NCI-H774 (cell line): ENCODE data around the gene FAM193B.

ENCODE experiments used
- DNase-seq: peaks from one replicate; lab custom pipeline; 2025; lab: John Stamatoyannopoulos, UW

FAM193B gene

DNA sequence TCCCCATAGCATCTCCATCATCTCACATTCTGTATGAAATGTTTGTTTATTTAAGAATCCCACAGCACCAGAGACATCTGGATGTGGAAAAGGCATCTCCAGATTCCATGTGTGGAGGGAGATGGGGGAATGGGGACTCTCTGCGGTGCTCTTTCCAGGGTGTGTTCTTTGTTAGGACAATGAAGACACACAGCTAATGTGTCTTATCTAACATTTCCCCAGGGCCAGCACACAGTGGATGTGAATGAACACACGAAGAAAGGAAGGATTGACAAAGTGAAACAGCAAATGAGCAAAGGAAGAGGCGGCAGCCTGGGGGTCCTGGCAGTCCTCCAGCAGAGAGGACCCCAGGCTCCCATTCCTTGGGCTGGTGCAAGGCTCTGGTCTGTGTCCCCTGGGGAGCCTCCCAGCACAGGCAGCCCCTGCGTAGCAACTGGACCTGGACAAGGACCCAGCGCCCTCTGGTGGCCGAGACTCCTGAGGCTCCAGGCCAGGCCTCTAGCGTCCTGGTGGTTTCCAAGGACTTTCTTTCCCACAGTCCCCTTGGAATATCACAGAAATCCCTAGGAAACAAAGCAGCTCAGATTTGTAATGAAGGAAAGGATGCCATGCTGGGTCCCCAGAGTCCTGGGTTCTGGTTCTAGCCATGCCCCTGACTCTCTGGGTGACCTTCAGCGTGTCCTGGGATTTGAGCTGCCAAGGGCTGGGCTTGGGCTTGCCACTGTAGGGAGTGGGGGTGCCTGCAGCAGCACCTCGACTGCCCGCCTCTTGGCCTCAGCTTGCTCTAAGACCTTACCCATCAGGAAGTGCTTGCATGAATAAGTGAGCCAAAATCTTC is 53.5 kb downstream of the FAM193B start:
- DNase-seq, result peak; percentile 64

DNA sequence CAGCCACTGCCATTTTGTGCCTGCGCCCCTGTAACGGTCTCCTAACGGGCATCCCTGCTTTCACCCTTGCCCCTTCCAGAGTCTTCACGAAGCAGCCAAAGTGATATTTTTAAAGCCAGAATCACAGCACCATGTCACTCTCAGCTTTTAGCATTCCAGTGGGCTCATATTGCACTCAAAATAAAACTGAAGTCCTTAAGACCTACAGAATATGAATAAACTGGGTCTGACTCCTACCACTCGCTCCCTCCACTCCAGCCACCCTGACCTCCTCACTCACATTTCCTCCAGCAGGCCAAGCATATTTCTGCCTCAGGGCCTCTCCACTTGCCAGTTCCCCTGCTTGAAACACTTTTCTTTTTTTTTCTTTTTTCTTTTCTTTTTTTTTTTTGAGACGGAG is 54.5 kb downstream of the FAM193B start:
- DNase-seq, result no peak

DNA sequence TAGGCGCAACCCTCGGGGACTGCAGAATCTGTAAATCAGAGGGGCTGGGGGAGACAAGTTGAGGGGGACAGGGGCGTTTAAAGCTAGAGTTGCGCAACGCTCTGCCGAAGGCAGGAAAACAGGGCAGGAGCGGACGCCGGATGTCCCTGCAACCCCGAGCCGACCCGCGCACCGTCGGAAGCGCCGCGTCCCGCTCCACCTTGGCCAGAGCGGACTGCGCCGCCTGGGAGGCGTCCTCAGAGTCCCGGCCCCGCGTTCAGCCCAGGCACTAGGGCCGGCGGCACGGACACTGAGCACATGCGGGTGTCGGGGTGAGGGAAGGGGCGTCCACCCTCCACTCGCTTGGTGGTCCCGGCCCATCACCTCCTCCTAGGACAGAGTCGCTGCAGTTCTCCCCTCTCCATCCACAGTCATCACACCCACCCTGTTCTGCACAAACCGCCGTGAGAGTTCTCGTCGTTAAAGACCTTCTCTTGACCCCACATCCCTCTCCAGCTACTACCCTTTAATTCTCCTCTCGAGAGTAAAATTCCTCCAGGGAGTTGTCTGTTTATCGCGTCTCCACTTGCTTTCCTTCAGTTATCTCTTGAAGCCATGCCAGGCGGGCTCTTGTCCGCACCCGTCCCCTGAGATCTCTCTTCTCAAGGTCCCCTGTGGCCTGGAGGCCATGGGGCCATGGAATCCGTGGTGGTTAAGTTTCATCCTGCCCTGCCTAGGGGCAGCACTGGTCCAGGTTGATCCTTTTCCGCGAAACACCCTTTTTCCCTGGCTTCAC is 56.2 kb downstream of the FAM193B start:
- no peak for DNase-seq

DNA sequence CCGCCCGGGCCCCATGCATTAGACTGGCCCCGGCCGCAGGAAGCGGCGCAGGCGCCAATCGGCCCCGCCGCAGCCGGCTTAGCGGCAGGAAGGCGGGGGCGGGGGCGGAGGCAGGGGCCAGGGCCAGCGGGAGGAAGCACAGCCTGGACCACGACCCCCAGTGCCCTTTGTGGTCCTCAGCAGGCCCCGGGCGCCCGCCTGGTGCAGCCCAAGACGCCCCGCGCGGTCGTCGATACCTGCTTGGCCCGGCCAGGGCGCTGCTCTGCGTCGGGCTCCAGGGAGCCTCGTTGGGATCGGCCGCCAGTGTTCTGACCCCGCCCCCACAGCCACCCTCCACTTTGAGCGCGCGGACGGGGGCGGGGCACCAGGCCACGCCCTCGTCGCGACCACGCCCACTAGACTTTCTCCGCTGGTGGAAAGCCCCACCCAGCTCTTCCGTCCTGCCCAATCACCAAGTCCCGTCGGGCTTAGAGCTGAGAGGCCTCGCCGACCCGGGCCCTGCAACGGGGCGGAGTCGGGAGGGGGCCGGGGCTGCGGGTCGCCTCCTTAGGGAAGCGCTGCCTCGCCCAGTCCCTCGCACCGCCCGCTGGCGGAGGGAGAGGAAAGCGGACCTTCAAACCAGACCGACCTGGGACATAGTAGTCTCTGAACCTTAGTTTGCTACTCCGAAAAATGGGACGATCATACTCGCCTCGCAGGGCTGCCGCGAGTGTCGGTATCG is 56.9 kb downstream of the FAM193B start, which contains the start of gene PDLIM7:
Gene PDLIM7 (minus strand): TSS at position 313 of the 721 bp plus-strand sequence. CDS start 1,092 bp downstream, outside the sequence.
- DNase-seq, result peak; percentile 88

DNA sequence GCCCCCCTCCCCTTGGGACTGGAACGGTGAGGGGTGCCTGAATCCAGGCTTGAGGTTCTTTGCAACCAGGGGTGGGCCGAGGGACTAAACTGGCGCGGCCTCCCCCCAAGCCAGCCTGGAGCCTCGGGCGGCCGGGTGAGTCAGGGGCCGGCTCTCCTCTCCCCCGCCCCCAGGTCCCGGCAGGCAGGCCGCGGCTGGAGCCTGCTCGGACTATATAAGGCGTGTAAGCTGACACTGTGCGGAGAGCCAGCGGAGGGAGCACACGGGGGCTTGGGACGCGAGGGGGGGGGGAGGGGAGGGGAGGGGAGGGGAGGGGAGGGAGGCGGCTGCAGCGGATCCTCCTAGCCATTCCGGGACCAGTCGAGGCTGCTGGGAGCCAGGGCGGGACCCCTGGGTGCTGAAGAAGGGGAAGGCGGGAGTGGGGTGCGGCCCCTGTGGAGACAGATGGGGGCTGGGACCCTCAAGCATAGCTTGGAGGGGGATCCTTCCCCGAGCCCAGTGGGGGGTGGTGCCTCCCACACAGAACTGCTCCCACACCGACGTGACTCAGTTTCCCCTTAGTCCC is 57.6 kb downstream of the FAM193B start:
- peak; percentile 9 for DNase-seq

DNA sequence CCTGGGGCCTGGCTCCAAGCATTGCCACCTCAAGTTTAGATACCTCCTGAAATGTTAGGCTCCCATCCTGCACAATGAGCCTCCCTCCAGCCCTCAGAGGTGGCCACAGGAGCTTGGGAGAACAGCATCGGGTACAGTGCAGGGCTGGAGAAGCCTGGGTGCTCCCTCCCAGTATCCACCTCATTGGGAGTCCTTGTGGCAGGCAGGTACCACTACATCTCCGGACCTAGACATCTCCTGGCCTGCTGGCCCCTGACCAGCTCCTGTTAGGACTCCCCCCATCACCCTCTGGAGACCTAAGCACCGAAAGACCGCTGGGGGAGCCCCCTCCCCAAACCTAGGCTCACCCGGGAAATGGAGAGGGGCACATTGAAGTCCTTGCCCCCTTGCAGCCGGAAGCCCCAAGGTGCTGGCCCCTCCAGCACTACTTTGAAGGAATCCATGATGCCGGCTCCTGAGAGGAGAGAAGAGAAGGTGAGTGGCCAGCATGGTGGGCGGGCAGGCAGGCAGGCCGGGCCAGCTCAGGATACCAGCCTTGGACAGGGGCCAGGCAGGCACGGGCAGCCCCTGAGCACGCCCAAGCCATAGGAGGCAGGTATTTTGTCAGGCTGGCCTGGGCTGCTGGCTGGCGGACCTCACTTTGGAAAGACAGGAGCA is 58.2 kb downstream of the FAM193B start:
- DNase-seq, result no peak

DNA sequence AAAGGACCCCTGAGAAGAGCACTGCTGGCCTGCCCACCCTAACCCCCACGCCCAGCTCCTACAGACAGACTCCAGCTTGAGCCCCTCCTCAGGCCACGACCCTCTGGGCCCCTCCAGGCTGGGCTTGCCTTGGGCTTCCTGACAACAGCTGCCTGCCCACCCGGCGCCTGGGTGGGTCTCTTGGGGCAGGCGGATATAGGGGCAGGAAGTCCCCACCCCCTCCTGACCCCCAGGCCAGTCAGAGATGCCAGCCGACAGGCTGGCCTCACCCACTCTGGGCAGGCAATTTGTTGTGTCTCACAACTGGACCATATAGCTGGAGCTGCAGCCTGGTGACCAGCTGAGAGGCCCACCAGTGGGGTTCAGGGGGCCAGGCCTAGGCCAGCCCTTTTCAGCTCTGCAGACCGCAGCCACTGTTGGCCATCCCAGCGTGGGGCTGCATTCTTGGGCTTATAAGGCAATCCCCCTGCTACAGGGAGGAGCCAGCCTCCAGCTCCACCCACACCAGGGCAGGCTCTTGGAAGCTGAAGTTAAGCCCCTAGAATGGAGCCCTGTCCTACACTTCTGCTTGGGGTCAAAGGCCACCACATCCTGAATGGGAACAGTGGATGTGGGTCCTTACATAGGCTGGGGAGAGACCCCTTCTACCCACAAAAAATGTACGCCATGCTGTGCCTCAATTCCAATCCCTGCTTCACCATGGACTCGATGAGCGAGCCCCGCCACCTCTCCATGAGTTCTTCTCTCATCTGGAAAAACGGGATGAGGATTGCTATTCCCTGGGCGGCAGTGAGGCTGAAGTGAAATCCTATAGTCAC is 58.9 kb downstream of the FAM193B start:
- DNase-seq, result no peak

DNA sequence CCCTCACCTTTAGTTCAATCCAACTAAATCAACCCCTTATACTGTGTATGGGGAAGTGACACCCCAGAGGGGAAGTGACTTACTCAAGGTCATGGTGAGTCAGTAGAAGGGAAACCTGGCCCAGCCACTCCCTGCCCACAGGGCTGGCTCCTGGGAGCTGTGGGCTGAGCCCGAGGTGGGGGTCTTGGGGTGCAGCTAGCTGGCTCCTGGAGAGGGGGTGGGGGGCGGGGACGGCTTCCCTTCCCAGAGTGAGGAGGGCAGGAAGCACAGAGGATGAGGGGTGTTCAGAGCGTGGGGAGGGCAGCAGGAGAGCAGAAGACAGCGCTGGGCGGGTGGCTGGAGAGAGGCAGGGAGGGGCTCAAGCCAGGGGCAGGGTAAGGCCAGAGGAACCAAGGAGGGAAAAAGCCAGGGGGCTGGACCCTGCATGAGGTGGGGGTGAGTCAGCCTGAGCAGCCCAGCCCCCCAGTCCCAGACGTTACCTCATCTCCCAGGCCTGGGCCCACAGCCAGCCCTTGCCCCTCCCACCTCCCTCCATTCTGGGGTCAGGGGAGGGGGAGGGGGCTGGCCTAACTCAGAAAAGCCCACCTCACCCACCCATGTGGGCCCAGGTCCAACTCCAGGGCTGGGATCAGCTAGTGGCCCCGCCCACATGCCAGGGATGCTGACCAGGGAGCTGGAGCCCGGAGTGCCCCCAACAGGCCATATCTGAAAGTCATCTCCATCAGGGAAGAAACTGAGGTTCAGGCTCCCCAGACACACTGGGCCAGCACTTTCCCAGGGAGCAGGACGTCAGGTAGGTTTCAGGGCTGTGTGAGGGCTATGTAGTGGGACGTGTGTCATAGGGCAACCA is 59.8 kb downstream of the FAM193B start:
- no peak for DNase-seq

DNA sequence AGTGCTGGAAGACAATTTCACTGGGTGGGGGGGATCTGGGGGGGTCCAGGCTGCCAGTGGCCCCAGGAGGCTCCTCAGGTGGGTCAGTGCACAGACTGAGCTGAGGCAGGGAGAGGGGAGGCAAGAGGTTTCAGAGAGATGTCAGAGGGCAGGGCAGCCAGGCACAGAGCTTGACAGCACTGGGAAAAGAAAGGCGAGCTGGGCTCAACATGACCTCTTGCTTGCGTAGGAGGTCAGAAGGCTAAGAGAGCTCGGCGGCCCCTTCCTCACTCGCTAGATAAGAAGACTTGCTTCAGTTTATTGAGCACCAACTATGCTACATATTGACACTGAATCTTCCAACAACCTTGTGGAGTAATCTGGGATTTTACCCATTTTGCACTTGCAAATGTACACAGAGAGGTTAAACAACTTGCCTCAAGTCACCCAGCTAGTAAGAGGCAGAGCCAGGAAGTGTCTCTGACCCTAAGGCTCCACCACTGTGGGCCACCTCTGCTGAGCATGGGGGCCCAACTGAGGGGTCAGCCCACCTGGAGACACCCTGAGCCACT is 60.5 kb downstream of the FAM193B start:
- no peak for DNase-seq

DNA sequence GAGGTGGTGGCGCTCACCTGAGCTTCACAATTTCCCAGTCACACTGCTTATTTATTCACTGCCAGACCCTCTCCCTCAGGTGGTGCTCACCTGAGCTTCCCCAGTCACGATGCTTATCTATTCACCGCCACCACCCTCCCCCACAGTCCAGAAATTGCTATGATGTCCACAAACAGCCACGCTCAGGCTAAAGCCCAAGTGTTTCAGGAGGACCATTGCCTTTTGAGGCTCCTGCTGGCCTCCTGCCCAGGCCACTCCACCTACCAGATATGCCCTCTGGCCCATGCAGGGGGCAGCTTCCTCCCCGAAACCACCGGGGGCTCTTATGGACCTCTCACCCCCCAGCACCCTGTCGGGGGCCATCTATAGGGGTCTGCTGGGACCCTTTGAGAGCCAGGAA is 61.5 kb downstream of the FAM193B start:
- no peak for DNase-seq

DNA sequence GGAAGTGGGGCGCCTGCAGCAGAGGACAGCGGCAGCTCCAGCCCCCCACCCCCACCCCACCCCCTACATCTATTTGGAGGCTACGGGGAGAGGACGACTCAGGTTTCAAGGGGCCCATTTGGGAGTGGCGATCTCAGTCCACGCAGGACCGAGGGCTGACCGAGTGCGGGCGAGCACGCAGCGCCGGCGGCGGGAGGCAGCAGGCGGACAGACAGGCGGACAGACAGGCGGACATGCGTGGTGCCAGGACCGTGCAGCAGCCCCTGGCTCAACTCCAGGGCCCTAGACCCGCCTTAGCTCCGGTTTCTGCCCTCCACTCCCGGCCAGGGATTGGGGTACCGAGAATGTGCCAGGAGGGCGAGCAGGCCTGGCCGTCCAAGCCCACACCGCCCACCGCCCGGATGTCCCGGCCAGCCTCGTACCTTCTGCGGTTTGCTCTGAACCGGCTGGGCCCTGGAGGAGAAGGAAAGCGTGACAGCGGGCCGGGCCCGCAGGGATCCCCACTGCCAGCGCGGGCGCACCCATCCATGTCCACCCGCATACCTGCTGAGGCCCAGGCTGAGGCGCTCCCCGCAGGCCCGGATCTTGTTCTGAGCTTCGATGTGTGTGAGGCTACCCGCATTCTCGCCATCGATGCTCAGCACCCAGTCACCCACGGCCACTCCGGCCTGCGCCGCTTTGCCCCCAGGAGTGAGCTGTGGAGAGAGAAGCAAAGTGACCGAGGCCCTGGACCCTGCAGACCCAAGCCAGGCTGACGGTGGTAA is 62.2 kb downstream of the FAM193B start:
- no peak for DNase-seq

DNA sequence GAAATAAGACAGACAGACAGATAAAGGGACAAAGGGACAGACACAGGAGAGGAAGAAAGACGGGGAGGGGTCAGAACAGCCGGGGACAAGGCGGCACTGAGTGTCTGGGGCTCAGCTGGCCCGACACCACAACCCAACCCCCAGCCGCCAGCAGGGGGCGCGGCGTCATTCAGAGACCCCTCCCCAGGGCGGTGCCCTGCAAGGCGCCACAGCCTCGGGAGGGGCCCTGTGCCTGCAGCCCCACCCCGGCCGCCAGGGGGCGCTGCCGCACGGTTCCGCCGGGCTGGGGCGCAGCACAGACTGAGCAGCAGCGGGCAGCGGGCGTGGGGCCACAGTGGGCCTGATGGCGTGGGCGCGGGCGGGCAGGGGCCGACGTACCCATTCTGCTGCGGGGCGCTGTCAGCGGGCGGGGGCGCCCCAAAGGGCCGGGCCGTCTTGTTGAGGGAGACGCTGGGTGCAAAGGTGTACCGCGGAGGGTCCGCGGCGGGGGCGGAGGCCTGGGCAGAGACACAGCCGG is 62.9 kb downstream of the FAM193B start:
- no peak for DNase-seq

DNA sequence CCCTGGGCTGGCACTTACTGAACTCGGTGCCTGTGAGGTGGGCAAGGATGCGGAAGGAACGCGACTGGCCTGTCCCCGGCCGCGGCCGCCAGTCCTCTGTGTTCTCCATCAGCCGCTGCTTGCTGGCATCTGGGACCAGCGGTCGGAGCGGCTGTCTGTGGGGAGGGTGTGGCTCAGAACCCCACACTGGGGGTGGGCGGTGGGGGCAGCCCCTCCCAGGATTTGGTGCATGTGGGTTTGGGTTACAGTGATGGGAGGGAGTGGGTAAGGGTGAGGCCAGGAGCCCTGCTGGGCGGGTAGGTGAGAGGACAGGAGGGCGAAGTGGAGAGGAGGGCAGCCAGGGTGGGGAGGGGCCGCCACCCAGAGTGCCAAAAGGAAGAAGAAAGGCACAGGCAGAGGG is 63.4 kb downstream of the FAM193B start:
- DNase-seq, result no peak

DNA sequence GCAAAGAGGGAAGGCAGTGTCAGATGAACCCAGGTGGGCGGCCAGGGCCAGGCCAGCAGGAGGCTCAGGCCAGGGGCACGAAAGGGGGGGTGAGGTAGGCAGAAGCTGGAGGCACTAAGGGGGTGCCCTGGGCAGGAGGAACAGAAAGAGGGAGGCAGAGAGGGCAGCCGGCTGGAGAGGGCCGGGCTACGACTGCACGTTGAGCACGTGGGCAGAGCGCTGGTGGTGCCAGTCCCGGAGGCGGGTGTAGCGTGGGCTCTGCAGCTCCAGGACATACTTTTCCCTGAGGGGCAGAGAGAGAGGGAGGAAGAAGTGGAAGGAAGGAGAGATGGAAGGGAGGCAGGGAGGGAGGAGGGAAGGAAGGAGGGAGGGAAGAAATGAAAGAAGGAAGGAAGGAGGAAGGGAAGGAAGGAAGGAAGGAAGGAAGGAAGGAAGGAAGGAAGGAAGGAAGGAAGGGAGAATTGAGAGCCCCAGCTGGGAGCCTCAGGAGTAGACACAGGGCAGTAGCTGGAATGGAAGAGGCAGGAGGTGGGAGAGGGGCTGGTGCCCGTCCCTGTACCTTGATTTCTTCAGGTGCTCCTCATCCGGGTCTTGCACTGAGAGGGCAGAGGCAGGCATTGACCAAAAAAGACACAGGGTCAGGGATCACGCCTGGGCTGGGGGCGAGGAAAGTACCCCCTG is 63.9 kb downstream of the FAM193B start:
- DNase-seq, result no peak

DNA sequence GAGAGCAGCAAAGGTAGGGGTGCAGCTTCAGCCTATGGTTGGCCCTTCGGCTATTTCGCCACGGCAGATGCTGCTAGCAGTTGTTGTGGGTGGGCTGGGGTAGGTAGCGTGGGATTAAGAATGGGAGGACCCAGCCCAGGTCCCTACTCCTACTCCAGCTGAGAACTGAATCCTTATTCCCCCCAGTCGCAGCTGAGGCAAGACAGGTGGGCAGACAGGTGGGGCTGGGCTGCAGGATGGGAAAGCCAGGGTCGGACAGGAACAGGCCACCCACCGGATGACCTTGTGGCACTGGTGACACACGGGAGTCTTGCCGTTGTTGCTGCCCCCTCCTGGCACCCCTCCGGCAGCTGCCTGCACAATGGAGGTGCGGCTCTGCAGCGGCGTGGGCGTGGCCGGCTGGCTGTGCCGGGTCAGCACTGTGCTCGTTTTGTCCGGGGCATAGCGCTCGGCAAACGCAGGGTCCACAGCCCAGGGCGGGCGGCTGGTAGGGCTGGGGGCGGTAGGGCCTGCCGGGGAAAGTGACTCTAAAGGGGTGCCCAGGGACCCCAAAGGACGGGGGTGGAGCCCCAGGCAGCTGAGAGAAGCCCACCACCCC is 65.1 kb downstream of the FAM193B start:
- DNase-seq, result no peak

DNA sequence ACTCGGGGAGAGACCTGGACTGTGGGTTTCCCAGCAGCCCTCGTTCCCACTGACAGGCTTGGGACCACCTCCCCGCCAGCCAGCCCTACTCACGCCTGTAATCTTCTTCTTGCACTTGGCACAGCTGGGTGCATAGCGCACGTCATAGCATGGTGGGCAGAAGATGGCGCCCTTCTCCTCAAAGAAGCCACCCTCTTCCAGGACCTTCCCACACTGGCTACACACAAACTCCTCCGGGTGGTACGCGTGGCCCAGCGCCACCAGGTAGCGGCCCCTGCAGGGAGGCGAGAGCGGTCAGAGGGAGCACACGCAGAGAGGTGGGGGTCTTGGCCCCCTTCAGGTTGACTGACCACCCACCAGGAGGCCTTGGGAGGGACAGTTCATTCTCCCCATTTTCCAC is 66.4 kb downstream of the FAM193B start:
- no peak for DNase-seq

DNA sequence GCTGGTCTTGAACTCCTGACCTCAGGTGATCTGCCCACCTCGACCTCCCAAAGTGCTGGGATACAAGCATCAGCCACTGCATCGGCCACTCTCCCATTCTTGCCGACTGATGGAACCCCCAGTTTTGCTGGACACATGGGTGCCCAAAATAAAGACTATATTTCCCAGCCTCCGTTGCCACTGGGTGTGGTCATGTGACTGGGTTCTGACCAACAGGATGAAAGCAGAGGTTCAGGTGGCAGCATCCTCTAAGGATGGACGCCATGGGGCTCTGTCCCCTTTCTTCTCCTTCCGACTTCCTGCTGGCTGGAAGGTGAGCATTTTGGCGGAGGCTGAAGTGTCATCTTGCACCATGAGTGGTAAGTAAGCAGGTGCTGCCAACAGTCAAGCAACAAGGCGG is 67.2 kb downstream of the FAM193B start:
- DNase-seq, result no peak

DNA sequence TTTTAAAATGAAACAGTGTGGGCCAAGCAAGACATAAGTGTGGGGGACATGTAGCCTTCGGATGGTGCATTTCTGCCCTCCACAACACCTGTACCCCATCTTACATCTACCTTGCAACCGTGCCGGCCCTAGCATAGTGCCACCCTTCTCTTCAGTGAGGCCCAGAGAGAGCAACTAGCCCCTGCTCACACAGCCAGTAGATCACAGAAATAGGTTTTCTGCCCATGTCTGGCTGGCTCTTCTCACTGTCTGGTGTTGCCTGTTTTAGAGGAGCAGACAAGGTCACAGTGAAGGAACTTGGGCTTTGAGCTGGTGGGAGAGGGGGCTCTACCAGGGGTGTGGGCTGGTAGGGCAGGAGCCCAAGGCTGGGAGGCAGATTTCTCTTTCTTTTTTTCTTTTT is 68.1 kb downstream of the FAM193B start:
- no peak for DNase-seq
